Stomach (tissue), 9 donors: Measurements from ENCODE around the gene NHERF2. TPM values are rescaled to one million over a fixed set of nuclear protein-coding genes. Genes with fewer than 3 reads are reported as not detected.

Source experiments
- DNase-seq, 2 donors: peaks; one replicate each; pipeline versions ENCODE4 v3.0.0 to v3.0.0-alpha.2; 2013 to 2019
- H3K27ac ChIP-seq, 5 donors: fragments of 200-600 bp in 4 of 5; sonication (generic) in 4 of 5; one replicate each; pipeline ENCODE4 v1.5.1; 2013 to 2019; ENCODE audit warnings: mild to moderate bottlenecking in 1 of 5, moderate library complexity in 1 of 5
- H3K27me3 ChIP-seq, 3 donors: fragments of 200-600 bp; sonication (generic); one replicate each; pipeline ENCODE4 v1.5.1; 2017 to 2019; ENCODE audit warnings: mixed run types in 1 of 3
- H3K36me3 ChIP-seq, 4 donors: fragments of 200-600 bp; sonication (generic); 1 replicate in 3 of 4; 2 replicates in 1 of 4; pipeline ENCODE4 v1.5.1; 2016 to 2019
- H3K4me1 ChIP-seq, 4 donors: fragments of 200-600 bp; sonication (generic); one replicate each; pipeline ENCODE4 v1.5.1; 2016 to 2019
- H3K4me3 ChIP-seq, 4 donors: fragments of 200-600 bp; sonication (generic) in 3 of 4; one replicate each; pipeline ENCODE4 v1.5.1; 2016 to 2019; ENCODE audit warnings: mild to moderate bottlenecking in 1 of 4
- H3K9me3 ChIP-seq, 4 donors: fragments of 200-600 bp; sonication (generic); one replicate each; pipeline ENCODE4 v1.5.1; 2016 to 2019
- EP300 ChIP-seq: sonication (generic); formaldehyde crosslinking; IDR thresholded peaks from one replicate; pipeline ENCODE4 v1.6.1; 2017; ENCODE audit warnings: antibody characterized with exemption
- POLR2A ChIP-seq, 4 donors: fragments of 450-650 bp; IDR thresholded peaks; one replicate each; pipeline ENCODE4 v1.6.1; 2016; ENCODE audit warnings: antibody characterized with exemption in 4 of 4, control low read depth in 2 of 4, mild to moderate bottlenecking in 1 of 4, moderate library complexity in 1 of 4
- POLR2AphosphoS5 ChIP-seq, 3 donors: sonication (generic); formaldehyde crosslinking; IDR thresholded peaks; one replicate each; pipeline ENCODE4 v1.6.1; 2016; ENCODE audit warnings: antibody characterized with exemption in 3 of 3
- WGBS, 5 donors: extraction: QIAGEN DNeasy Blood & Tissue Kit in 3 of 5; methylation state at CpG; one replicate each; pipeline versions ENCODE4 v1.1.5 to v1.1.7; 2013 to 2018; 5-methylcytosine and 5-hydroxymethylcytosine counted together
- intact Hi-C: fragments of 100-400 bp; cut with DNase I; formaldehyde crosslinking; loops from one replicate; pipeline ENCODE4 v1.15.1; 2023; ENCODE audit warnings: low total_unique reads
- polyA plus RNA-seq, 3 donors: library from polyadenylated mRNA; stranded (reverse); fragments of 200-250 nt; gene quantifications; one replicate each; pipeline ENCODE4 v1.2.3, GENCODE V29; 2013
- total RNA-seq, 5 donors: library from RNA; depleted of rRNA; stranded (reverse); fragments of >200 nt; gene quantifications; one replicate each; pipeline versions ENCODE4 v1.1.0 to v1.2.3, GENCODE V29; 2014 to 2016
- TF ChIP-seq, protein P1 (sequence below), 7 experiments: fragments of 450-650 bp in 4 of 7; fragments of 200-600 bp in 3 of 7; sonication (generic) in 3 of 7; IDR thresholded peaks; one replicate each; pipeline ENCODE4 v1.5.1; 2016 to 2019; ENCODE audit warnings: antibody characterized with exemption in 7 of 7, control low read depth in 2 of 7, mild to moderate bottlenecking in 1 of 7
- donor health status: healthy with polysubstance abuse.
- donor health status: Bipolar disorder and iron deficiency.
- donor health status: healthy.

The NHERF2 gene
- total and polyA plus RNA-seq, 8 donors = 17.4 to 236 (median 119) TPM

- H3K4me1 ChIP-seq = peaks cover 5 to 12% (median 10%) of the 10 kb centered on the region in 4 donors
- no peak for TF ChIP-seq POLR2A (IDR thresholded peaks at IDR 0.05)
- no peak for TF ChIP-seq POLR2AphosphoS5 (IDR thresholded peaks at IDR 0.05)
- TF ChIP-seq EP300 = no peak
- TF ChIP-seq, protein P1, sequence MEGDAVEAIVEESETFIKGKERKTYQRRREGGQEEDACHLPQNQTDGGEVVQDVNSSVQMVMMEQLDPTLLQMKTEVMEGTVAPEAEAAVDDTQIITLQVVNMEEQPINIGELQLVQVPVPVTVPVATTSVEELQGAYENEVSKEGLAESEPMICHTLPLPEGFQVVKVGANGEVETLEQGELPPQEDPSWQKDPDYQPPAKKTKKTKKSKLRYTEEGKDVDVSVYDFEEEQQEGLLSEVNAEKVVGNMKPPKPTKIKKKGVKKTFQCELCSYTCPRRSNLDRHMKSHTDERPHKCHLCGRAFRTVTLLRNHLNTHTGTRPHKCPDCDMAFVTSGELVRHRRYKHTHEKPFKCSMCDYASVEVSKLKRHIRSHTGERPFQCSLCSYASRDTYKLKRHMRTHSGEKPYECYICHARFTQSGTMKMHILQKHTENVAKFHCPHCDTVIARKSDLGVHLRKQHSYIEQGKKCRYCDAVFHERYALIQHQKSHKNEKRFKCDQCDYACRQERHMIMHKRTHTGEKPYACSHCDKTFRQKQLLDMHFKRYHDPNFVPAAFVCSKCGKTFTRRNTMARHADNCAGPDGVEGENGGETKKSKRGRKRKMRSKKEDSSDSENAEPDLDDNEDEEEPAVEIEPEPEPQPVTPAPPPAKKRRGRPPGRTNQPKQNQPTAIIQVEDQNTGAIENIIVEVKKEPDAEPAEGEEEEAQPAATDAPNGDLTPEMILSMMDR (IDR thresholded peaks at IDR 0.05) = no peak
- H3K27me3 ChIP-seq = no peaks in the 10 kb centered on the region
- H3K9me3 ChIP-seq = no peaks in the 10 kb centered on the region
- WGBS, 5 donors = 95 to 97% (median 96%) methylated on average over 10 of the region's 10 CpGs
- no peak overlapping the region for H3K4me3 ChIP-seq
- DNase-seq = no peak
- H3K27ac ChIP-seq = no peak overlapping the region
- intact Hi-C loops = no loop called here
- H3K36me3 ChIP-seq = peaks cover 51 to 99% (median 94%) of the 10 kb centered on the region in 4 donors
These were observed 32.2 kb downstream of the NHERF2 start for GRCh38 chr16:2058872-2059271.

DNA sequence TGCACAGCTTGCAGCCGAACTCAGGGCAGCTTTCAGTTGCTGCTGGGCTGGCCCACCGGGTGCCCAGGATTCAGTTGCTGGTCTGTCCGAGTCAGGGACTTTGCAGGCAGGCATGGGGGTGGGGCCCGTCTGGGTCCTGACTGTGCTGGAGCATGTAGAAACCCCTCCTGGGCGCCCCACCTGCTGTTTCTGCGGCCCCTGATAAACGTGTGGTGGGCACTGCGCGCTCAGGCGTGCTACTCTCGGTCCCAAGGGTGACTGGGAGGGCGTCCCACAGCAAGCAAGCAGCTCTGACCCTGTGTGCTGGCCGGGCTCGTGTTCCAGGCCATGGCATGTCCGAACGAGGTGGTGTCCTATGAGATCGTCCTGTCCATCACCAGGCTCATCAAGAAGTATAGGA is 33.6 kb downstream of the NHERF2 start:
- Histone ChIP-seq H3K36me3 (peaks cover 53 to 99% (median 93%) of the 10 kb centered on the region in 4 donors), H3K9me3 (no peaks in the 10 kb centered on the region), H3K4me3 (no peak overlapping the region), H3K27me3 (no peaks in the 10 kb centered on the region), H3K27ac (no peak overlapping the region), H3K4me1 (peaks cover 0 to under 1% (median 0%) of the 10 kb centered on the region in 4 donors)
- DNase-seq = no peak
- intact Hi-C loops = no loop called here
- TF ChIP-seq POLR2A (IDR thresholded peaks at IDR 0.05) (no peak), POLR2AphosphoS5 (IDR thresholded peaks at IDR 0.05) (no peak), EP300 (no peak)
- TF ChIP-seq, protein P1 (IDR thresholded peaks at IDR 0.05) = no peak
- WGBS, 5 donors = 87 to 95% (median 91%) methylated on average over 16 to 17 of the region's 17 CpGs

DNA sequence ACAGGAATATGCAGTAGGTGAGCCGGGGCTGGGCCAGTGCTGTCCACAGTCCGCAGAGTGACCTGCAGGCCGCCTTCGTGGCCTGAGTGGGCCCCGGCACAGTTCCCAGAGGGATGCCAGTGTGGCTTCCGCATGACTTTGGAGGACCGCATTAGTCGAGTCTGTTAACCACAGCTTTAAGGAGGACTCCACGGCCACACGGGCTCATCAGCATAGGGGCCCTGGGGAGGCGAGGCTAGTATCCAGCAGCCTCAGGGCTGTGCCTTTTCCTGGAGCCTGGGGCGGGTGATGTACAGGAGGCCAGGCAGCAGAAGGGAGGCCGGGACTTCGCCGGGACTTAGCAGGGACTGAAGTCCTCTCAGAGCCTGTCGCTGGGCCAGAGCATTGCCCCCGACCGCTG is 34.3 kb downstream of the NHERF2 start:
- TF ChIP-seq, protein P1 (IDR thresholded peaks at IDR 0.05) = no peak
- TF ChIP-seq POLR2A (IDR thresholded peaks at IDR 0.05) (no peak), POLR2AphosphoS5 (IDR thresholded peaks at IDR 0.05) (no peak), EP300 (no peak)
- Histone ChIP-seq H3K27me3 (no peaks in the 10 kb centered on the region), H3K9me3 (no peaks in the 10 kb centered on the region), H3K36me3 (peaks cover 53 to 100% (median 96%) of the 10 kb centered on the region in 4 donors), H3K27ac (no peak overlapping the region), H3K4me3 (no peak overlapping the region), H3K4me1 (no peaks in the 10 kb centered on the region)
- DNase-seq = no peak
- intact Hi-C loops = no loop called here
- WGBS, 5 donors = 93 to 98% (median 96%) methylated on average over 17 to 18 of the region's 18 CpGs

GRCh38 chr16:2061526-2061925 is 34.8 kb downstream of the NHERF2 start:
- no peak for DNase-seq
- H3K27me3 ChIP-seq = no peaks in the 10 kb centered on the region
- no peak for TF ChIP-seq EP300
- TF ChIP-seq, protein P1 (IDR thresholded peaks at IDR 0.05) = no peak
- no peak for TF ChIP-seq POLR2A (IDR thresholded peaks at IDR 0.05)
- no peak for TF ChIP-seq POLR2AphosphoS5 (IDR thresholded peaks at IDR 0.05)
- H3K4me3 ChIP-seq = no peak overlapping the region
- no peaks in the 10 kb centered on the region for H3K9me3 ChIP-seq
- H3K36me3 ChIP-seq = peaks cover 55 to 100% (median 96%) of the 10 kb centered on the region in 4 donors
- no peaks in the 10 kb centered on the region for H3K4me1 ChIP-seq
- intact Hi-C loops = no loop called here
- WGBS, 5 donors = 93 to 97% (median 95%) methylated on average over 13 of the region's 13 CpGs; no CpG with 5 or more reads in 1 of the 5 donors
- H3K27ac ChIP-seq = no peak overlapping the region
